Kidney epithelial cell (primary cell): ENCODE data around the gene PRKCQ. TPM values are rescaled to one million over a fixed set of nuclear protein-coding genes. Genes with fewer than 3 reads are reported as not detected.

ENCODE experiments used
- DNase-seq: peaks from one replicate; pipeline ENCODE4 v3.0.0-alpha.2; 2010; ENCODE audit warnings: low read depth
- H3K27me3 ChIP-seq: 2 replicates; pipeline ENCODE4 v1.6.0; 2011; ENCODE audit warnings: low read length; ENCODE audit not compliant: control insufficient read depth, insufficient read depth
- H3K36me3 ChIP-seq: 2 replicates; pipeline ENCODE4 v1.5.1; 2011; ENCODE audit warnings: low read length; ENCODE audit not compliant: control insufficient read depth, insufficient read depth
- H3K4me3 ChIP-seq: 2 replicates; pipeline ENCODE4 v1.5.1; 2011; ENCODE audit warnings: low read depth, mild to moderate bottlenecking, control low read depth, low read length
- CTCF ChIP-seq: IDR thresholded peaks from 2 replicates; pipeline ENCODE4 v1.5.1; 2011; ENCODE audit warnings: mild to moderate bottlenecking, moderate library complexity, low read length, control low read depth, inconsistent platforms; ENCODE audit not compliant: insufficient read depth, poor library complexity, severe bottlenecking
- total RNA-seq: library from RNA; depleted of rRNA; stranded (reverse); fragments of >200 nt; gene quantifications from 2 replicates; pipeline ENCODE4 v1.2.3, GENCODE V29; 2015

The PRKCQ gene
- total RNA-seq, 1 donor from 2014 or later, result 8.1 TPM

- no peak for DNase-seq
- H3K27me3 ChIP-seq, result no peaks in the 10 kb centered on the region
- TF ChIP-seq CTCF, result no peak
- H3K36me3 ChIP-seq, result no peaks in the 10 kb centered on the region
- no peak overlapping the region for H3K4me3 ChIP-seq
Observed at GRCh38 chr10:6514844-6515780, 65.0 kb downstream of the PRKCQ start.

- Histone ChIP-seq H3K4me3 (no peak overlapping the region), H3K27me3 (no peaks in the 10 kb centered on the region), H3K36me3 (no peaks in the 10 kb centered on the region)
- DNase-seq, result no peak
- TF ChIP-seq CTCF, result no peak
Observed at GRCh38 chr10:6514180-6514579, 65.9 kb downstream of the PRKCQ start.

GRCh38 chr10:6513476-6513875 is 66.6 kb downstream of the PRKCQ start:
- no peaks in the 10 kb centered on the region for H3K36me3 ChIP-seq
- H3K4me3 ChIP-seq, result no peak overlapping the region
- no peaks in the 10 kb centered on the region for H3K27me3 ChIP-seq
- no peak for TF ChIP-seq CTCF
- DNase-seq, result no peak

- TF ChIP-seq CTCF, result no peak
- DNase-seq, result no peak
- no peaks in the 10 kb centered on the region for H3K36me3 ChIP-seq
- H3K4me3 ChIP-seq, result no peak overlapping the region
- H3K27me3 ChIP-seq, result no peaks in the 10 kb centered on the region
Observed at GRCh38 chr10:6512182-6512581, 67.9 kb downstream of the PRKCQ start.

GRCh38 chr10:6511347-6511746 is 68.7 kb downstream of the PRKCQ start:
- Histone ChIP-seq H3K4me3 (no peak overlapping the region), H3K27me3 (no peaks in the 10 kb centered on the region), H3K36me3 (no peaks in the 10 kb centered on the region)
- no peak for TF ChIP-seq CTCF
- DNase-seq, result no peak
